Measurements from ENCODE around the gene MTHFS.

MTHFS gene

DNA sequence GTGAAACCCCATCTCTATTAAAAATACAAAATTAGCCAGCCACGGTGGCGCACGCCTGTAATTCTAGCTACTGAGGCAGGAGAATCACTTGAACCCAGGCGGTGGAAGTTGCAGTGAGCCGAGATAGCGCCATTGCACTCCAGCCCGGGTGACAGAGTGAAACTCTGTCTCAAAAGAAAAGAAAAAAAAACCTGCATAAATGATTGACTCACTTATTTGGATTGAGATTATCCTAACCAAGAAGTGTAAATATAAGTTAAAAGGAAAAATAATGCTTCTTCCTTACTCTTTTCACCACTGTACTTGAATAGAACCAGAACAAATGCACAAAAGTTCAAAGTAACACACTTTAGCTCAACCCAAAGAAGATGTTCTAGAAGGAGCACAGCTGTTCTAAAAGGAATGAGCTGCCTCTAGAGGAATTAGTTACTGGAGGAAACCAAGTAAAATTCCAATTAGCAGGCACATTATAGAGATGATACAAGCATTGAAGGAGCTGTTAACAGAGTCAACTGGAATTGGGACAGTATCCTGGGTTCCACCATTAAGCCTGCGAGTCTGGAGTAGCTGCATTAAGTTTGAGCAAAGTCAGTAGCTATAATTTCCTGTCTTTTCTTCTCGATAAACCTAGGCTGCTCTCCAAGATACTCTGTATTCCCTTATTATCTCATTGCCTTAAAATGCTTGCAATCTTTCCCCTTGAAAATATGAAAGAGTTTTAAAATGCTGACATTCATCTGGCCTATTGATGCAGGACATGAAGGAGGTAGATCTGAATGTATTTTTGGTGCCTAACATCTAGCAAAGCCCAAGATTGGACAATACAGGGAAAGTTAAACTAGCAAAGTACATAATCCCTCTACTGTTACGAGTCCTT lies 9.5 kb downstream of the MTHFS start:
- TF ChIP-seq, protein P1, sequence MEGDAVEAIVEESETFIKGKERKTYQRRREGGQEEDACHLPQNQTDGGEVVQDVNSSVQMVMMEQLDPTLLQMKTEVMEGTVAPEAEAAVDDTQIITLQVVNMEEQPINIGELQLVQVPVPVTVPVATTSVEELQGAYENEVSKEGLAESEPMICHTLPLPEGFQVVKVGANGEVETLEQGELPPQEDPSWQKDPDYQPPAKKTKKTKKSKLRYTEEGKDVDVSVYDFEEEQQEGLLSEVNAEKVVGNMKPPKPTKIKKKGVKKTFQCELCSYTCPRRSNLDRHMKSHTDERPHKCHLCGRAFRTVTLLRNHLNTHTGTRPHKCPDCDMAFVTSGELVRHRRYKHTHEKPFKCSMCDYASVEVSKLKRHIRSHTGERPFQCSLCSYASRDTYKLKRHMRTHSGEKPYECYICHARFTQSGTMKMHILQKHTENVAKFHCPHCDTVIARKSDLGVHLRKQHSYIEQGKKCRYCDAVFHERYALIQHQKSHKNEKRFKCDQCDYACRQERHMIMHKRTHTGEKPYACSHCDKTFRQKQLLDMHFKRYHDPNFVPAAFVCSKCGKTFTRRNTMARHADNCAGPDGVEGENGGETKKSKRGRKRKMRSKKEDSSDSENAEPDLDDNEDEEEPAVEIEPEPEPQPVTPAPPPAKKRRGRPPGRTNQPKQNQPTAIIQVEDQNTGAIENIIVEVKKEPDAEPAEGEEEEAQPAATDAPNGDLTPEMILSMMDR (IDR thresholded peaks at IDR 0.05) = no peak

DNA sequence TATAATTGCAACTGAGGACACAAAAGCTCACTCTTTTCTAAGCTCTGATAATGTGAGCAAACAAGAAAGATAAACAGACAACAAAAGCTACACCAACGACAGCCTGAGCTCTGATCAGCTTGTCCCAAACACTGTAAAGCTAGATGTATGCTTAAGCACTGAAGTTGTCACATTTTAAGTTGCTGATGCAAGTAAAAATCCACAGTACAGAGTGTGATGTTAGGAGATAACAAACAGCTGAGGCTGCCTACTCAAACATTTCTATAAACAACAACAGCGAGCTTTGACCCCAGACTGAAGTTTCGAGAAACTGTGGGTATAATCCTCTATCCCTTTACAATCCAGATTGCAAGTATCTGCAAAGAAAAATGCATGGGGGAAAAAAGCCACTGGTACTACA lies 10.7 kb downstream of the MTHFS start:
- TF ChIP-seq, protein P1 (IDR thresholded peaks at IDR 0.05) = no peak

DNA sequence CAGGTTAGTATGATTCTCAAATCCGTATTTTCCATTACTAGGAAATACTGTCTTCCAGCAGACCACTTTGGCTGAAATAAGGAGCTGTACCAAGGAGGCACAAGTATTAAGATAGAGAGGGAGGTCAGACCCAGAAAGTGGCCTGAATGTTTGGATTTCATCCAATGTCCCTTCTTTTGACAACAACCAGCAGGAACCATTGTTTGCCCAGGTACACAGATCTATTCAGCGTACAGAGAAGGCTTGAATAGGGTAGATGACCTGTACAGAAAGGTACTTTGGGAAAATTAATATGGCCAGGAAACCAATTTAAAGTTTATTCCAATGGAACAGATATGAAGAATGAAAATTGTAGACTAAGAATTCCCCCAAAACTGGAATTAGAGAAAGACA lies 12.6 kb downstream of the MTHFS start:
- TF ChIP-seq, protein P1 (IDR thresholded peaks at IDR 0.05) = no peak

DNA sequence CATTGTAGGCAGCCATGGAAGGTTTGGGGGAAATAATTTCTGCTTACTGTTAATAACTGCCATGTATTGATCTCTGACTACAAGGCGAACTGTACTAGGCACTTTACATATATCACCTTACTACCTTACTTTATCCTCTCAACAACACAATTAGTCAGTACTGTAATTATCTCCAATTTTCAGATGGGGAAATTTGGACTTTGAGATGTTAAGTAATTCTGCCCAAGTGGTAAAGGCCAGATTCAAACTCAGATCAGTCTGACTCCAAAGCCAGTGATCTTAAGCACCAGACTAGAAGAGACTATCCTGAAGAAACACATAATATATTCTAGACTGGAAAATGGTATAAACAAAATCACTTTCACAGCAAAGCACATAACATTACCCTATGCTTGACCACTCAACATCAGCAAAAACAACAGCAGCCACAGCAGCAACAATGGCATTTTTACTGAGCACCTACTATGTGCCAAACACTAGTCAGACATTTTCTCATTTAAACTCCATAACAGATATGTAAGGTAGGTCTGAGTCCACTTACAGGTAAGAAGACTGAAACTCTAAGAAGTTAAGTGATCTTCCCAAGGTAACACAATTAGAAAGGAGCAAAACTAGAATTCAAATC lies 13.1 kb downstream of the MTHFS start:
- TF ChIP-seq, protein P1 (IDR thresholded peaks at IDR 0.05) = no peak

DNA sequence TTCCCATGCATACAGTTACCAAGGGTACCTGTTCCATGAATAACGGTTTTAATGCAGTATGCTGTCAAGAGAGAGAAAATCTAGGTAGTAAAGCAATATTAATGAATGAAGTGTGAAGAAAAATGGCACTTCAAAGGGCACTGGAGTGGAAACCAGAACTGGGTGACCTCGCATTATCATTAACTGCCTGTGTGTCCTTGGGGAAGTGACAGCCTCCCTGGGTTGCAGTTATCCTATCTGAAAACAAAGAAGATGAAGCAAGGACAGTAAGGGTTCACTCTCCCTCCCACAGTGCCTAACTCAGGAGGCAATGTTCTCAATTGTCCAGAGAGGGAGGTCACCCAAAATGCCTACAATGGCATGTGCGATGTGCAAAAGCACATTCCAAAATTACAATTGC lies 15.1 kb downstream of the MTHFS start:
- TF ChIP-seq, protein P1 (IDR thresholded peaks at IDR 0.05) = no peak

DNA sequence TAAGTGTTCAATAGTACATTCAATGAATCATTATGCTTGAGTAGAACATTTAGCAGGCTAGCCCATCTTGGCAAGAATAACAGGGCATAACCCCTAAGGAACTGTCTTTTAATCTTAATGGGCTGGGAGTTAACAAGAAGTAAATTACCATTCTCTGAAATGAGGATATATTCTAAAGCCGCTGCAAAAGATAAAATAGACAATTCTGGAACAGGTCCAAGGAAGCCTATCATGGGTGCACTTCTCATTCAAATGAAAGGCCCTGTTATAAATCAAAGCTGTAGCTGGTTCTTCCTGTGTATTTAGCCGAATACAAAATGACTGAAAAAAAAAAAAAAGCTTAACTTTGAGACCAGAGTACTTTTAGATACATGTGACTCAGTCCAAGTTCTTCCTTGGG lies 15.6 kb downstream of the MTHFS start:
- TF ChIP-seq, protein P1 (IDR thresholded peaks at IDR 0.05) = no peak

DNA sequence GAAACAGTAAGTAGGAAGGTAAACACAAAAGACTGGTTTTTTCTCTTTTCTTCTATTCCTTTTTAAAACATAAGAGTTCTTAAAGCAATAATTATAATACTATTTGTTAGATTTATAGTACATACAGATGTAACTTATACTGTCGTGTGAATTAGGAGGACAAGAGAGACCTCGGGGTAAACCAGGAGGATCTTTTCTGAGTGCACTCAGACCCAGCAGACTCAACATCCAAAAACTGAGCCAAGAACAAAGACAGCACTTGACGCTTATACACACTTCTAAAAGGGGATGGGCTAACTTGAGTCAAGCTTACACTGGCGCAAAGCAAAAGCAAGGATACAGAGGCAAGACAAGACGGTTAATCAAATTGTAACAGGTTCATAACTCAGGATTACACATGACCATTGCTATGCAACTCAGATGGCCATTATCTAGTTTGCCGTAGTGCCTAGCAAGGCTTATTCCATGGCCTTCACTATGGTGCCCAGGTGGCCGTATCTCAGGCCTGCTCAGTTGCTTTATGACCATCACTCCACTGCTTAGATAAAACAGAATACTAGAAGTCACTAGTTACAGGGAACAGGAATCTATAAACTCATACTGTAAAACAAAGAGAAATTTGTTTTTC lies 18.6 kb downstream of the MTHFS start:
- TF ChIP-seq, protein P1 (IDR thresholded peaks at IDR 0.05) = no peak

Data from LNCAP (cell line).